Forelimb muscle (tissue), 1 donor: ENCODE results near the gene ENKD1. TPM values are rescaled to one million over a fixed set of nuclear protein-coding genes. Genes with fewer than 3 reads are reported as not detected.
"Not testable (repeated sequence)": the region's sequence is repeated elsewhere in the genome, so short reads cannot be mapped to it uniquely, and the experiment has no call there.

Experiments used
- DNase-seq: peaks from one replicate; pipeline ENCODE4 v3.0.0-alpha.2; 2013; ENCODE audit warnings: low read depth
- polyA plus RNA-seq: library from polyadenylated mRNA; unstranded; fragments of 120-200 nt; gene quantifications from one replicate; pipeline ENCODE4 v1.2.1, GENCODE V29; 2013; ENCODE audit not compliant: insufficient read length

Gene ENKD1
- 7.6 TPM for polyA plus RNA-seq

- no peak for DNase-seq
These were observed at the start of gene ENKD1, which contains the start of gene C16orf86 for GRCh38 chr16:67666559-67667452. ENKD1 (minus strand) TSS chr16:67666750; CDS start chr16:67666442, 308 bp downstream. C16orf86 (plus strand) TSS chr16:67666814; CDS start chr16:67666971, 157 bp downstream.

GRCh38 chr16:67716097-67716496, 49.5 kb upstream of the ENKD1 start:
- no peak for DNase-seq

- no peak for DNase-seq
These were observed 48.0 kb upstream of the ENKD1 start for GRCh38 chr16:67714522-67714921.

GRCh38 chr16:67713647-67714273, 47.2 kb upstream of the ENKD1 start:
- no peak for DNase-seq

GRCh38 chr16:67710607-67711006, 44.1 kb upstream of the ENKD1 start:
- no peak for DNase-seq

- DNase-seq: no peak
These were observed 42.5 kb upstream of the ENKD1 start for GRCh38 chr16:67709050-67709449.

- no peak for DNase-seq
These were observed 41.8 kb upstream of the ENKD1 start for GRCh38 chr16:67708368-67708771.

GRCh38 chr16:67707790-67708189, 41.2 kb upstream of the ENKD1 start:
- DNase-seq: no peak

GRCh38 chr16:67707210-67707609, 40.7 kb upstream of the ENKD1 start:
- no peak for DNase-seq

GRCh38 chr16:67704110-67704509, 37.6 kb upstream of the ENKD1 start:
- no peak for DNase-seq

GRCh38 chr16:67703626-67704025, 37.1 kb upstream of the ENKD1 start:
- DNase-seq: no peak

- DNase-seq: no peak
These were observed 35.6 kb upstream of the ENKD1 start for GRCh38 chr16:67702130-67702529.

GRCh38 chr16:67701420-67701819, 34.9 kb upstream of the ENKD1 start:
- DNase-seq: no peak

- DNase-seq: no peak
These were observed 32.7 kb upstream of the ENKD1 start for GRCh38 chr16:67699265-67699664.

- no peak for DNase-seq
These were observed 31.1 kb upstream of the ENKD1 start for GRCh38 chr16:67697422-67698185.

- no peak for DNase-seq
These were observed 28.1 kb upstream of the ENKD1 start for GRCh38 chr16:67694611-67695010.

GRCh38 chr16:67693517-67694285, 27.2 kb upstream of the ENKD1 start:
- not testable (repeated sequence) for DNase-seq

- DNase-seq: no peak
These were observed 19.0 kb upstream of the ENKD1 start for GRCh38 chr16:67685388-67686112.

- no peak for DNase-seq
These were observed 17.2 kb upstream of the ENKD1 start for GRCh38 chr16:67683767-67684166.
